ENCODE data around the gene PCCA. TPM values are rescaled to one million over a fixed set of nuclear protein-coding genes. Genes with fewer than 3 reads are reported as not detected.

Gene PCCA
- polyA plus RNA-seq, 4 donors: 3.0 to 24.7 (median 14.8) TPM

- H3K9me3 ChIP-seq (ENCODE audit: control insufficient read depth in 2 of 2, insufficient read depth in 1 of 2, low read depth in 1 of 2, low read length in 1 of 2): peaks cover 0 to 4% of the 10 kb centered on the region in 2 donors
- H3K4me1 ChIP-seq (ENCODE audit: control insufficient read depth in 3 of 3, insufficient read depth in 2 of 3, low read depth in 1 of 3, low read length in 2 of 3): no peaks in the 10 kb centered on the region
- H3K27me3 ChIP-seq (ENCODE audit: control insufficient read depth in 3 of 3, insufficient read depth in 3 of 3, low read length in 3 of 3): no peaks in the 10 kb centered on the region
- H3K4me3 ChIP-seq (ENCODE audit: low read depth in 1 of 3, low read length in 3 of 3): no peak overlapping the region
- DNase-seq: no peak
- peaks cover 0 to 9% (median 0%) of the 10 kb centered on the region in 3 donors for H3K36me3 ChIP-seq (ENCODE audit: control insufficient read depth in 3 of 3, insufficient read depth in 2 of 3, low read depth in 1 of 3, low read length in 3 of 3)
- FAIRE-seq: no peak
- WGBS, 3 donors: 94 to 100% (median 95%) methylated on average over 1 of the region's 1 CpG
- no peak overlapping the region for H3K27ac ChIP-seq (ENCODE audit: low read depth in 1 of 3, low read length in 2 of 3)
Measured at GRCh38 chr13:100497389-100497788, 408.5 kb downstream of the PCCA start.

- H3K9me3 ChIP-seq (ENCODE audit: control insufficient read depth in 2 of 2, insufficient read depth in 1 of 2, low read depth in 1 of 2, low read length in 1 of 2): no peaks in the 10 kb centered on the region
- DNase-seq (no peak), FAIRE-seq (no peak)
- H3K4me3 ChIP-seq (ENCODE audit: low read depth in 1 of 3, low read length in 3 of 3): no peak overlapping the region
- H3K27me3 ChIP-seq (ENCODE audit: control insufficient read depth in 3 of 3, insufficient read depth in 3 of 3, low read length in 3 of 3): no peaks in the 10 kb centered on the region
- no peaks in the 10 kb centered on the region for H3K36me3 ChIP-seq (ENCODE audit: control insufficient read depth in 3 of 3, insufficient read depth in 2 of 3, low read depth in 1 of 3, low read length in 3 of 3)
- no peak overlapping the region for H3K27ac ChIP-seq (ENCODE audit: low read depth in 1 of 3, low read length in 2 of 3)
- 56 to 68% (median 64%) methylated on average over 2 of the region's 2 CpGs for WGBS, 3 donors
- peaks cover 0 to 2% (median 0%) of the 10 kb centered on the region in 3 donors for H3K4me1 ChIP-seq (ENCODE audit: control insufficient read depth in 3 of 3, insufficient read depth in 2 of 3, low read depth in 1 of 3, low read length in 2 of 3)
Measured at GRCh38 chr13:100502446-100502845, 413.6 kb downstream of the PCCA start.

GRCh38 chr13:100503622-100504021 is 414.7 kb downstream of the PCCA start:
- Histone ChIP-seq H3K9me3 (ENCODE audit: control insufficient read depth in 2 of 2, insufficient read depth in 1 of 2, low read depth in 1 of 2, low read length in 1 of 2) (no peaks in the 10 kb centered on the region), H3K4me3 (ENCODE audit: low read depth in 1 of 3, low read length in 3 of 3) (no peak overlapping the region), H3K4me1 (ENCODE audit: control insufficient read depth in 3 of 3, insufficient read depth in 2 of 3, low read depth in 1 of 3, low read length in 2 of 3) (peaks cover 0 to 2% (median 0%) of the 10 kb centered on the region in 3 donors), H3K27me3 (ENCODE audit: control insufficient read depth in 3 of 3, insufficient read depth in 3 of 3, low read length in 3 of 3) (no peaks in the 10 kb centered on the region), H3K36me3 (ENCODE audit: control insufficient read depth in 3 of 3, insufficient read depth in 2 of 3, low read depth in 1 of 3, low read length in 3 of 3) (no peaks in the 10 kb centered on the region), H3K27ac (ENCODE audit: low read depth in 1 of 3, low read length in 2 of 3) (no peak overlapping the region)
- FAIRE-seq: no peak
- WGBS, 3 donors: 95 to 98% (median 96%) methylated on average over 3 of the region's 3 CpGs
- no peak for DNase-seq

GRCh38 chr13:100506154-100506553 is 417.3 kb downstream of the PCCA start:
- Histone ChIP-seq H3K9me3 (ENCODE audit: control insufficient read depth in 2 of 2, insufficient read depth in 1 of 2, low read depth in 1 of 2, low read length in 1 of 2) (no peaks in the 10 kb centered on the region), H3K36me3 (ENCODE audit: control insufficient read depth in 3 of 3, insufficient read depth in 2 of 3, low read depth in 1 of 3, low read length in 3 of 3) (no peaks in the 10 kb centered on the region), H3K27me3 (ENCODE audit: control insufficient read depth in 3 of 3, insufficient read depth in 3 of 3, low read length in 3 of 3) (no peaks in the 10 kb centered on the region), H3K4me3 (ENCODE audit: low read depth in 1 of 3, low read length in 3 of 3) (peak overlapping the region in 1 of 3 donors; percentile 3), H3K4me1 (ENCODE audit: control insufficient read depth in 3 of 3, insufficient read depth in 2 of 3, low read depth in 1 of 3, low read length in 2 of 3) (peaks cover 0 to 2% (median 0%) of the 10 kb centered on the region in 3 donors), H3K27ac (ENCODE audit: low read depth in 1 of 3, low read length in 2 of 3) (no peak overlapping the region)
- FAIRE-seq: no peak
- DNase-seq: no peak
- 72 to 86% (median 81%) methylated on average over 15 of the region's 15 CpGs for WGBS, 3 donors

- Histone ChIP-seq H3K4me1 (ENCODE audit: control insufficient read depth in 3 of 3, insufficient read depth in 2 of 3, low read depth in 1 of 3, low read length in 2 of 3) (peaks cover 0 to 2% (median 0%) of the 10 kb centered on the region in 3 donors), H3K36me3 (ENCODE audit: control insufficient read depth in 3 of 3, insufficient read depth in 2 of 3, low read depth in 1 of 3, low read length in 3 of 3) (no peaks in the 10 kb centered on the region), H3K27ac (ENCODE audit: low read depth in 1 of 3, low read length in 2 of 3) (no peak overlapping the region), H3K4me3 (ENCODE audit: low read depth in 1 of 3, low read length in 3 of 3) (no peak overlapping the region), H3K9me3 (ENCODE audit: control insufficient read depth in 2 of 2, insufficient read depth in 1 of 2, low read depth in 1 of 2, low read length in 1 of 2) (no peaks in the 10 kb centered on the region), H3K27me3 (ENCODE audit: control insufficient read depth in 3 of 3, insufficient read depth in 3 of 3, low read length in 3 of 3) (no peaks in the 10 kb centered on the region)
- FAIRE-seq: no peak
- 45 to 58% (median 49%) methylated on average over 9 of the region's 9 CpGs for WGBS, 3 donors
- peak in 1 of 2 donors; percentile 11 for DNase-seq
Measured at GRCh38 chr13:100506600-100507422, 417.9 kb downstream of the PCCA start.

GRCh38 chr13:100508455-100508854 is 419.6 kb downstream of the PCCA start:
- no peak for DNase-seq
- 93 to 94% (median 94%) methylated on average over 6 of the region's 6 CpGs for WGBS, 3 donors
- Histone ChIP-seq H3K9me3 (ENCODE audit: control insufficient read depth in 2 of 2, insufficient read depth in 1 of 2, low read depth in 1 of 2, low read length in 1 of 2) (no peaks in the 10 kb centered on the region), H3K4me3 (ENCODE audit: low read depth in 1 of 3, low read length in 3 of 3) (no peak overlapping the region), H3K36me3 (ENCODE audit: control insufficient read depth in 3 of 3, insufficient read depth in 2 of 3, low read depth in 1 of 3, low read length in 3 of 3) (no peaks in the 10 kb centered on the region), H3K27ac (ENCODE audit: low read depth in 1 of 3, low read length in 2 of 3) (no peak overlapping the region), H3K27me3 (ENCODE audit: control insufficient read depth in 3 of 3, insufficient read depth in 3 of 3, low read length in 3 of 3) (no peaks in the 10 kb centered on the region), H3K4me1 (ENCODE audit: control insufficient read depth in 3 of 3, insufficient read depth in 2 of 3, low read depth in 1 of 3, low read length in 2 of 3) (peaks cover 0 to 2% (median 0%) of the 10 kb centered on the region in 3 donors)
- FAIRE-seq: no peak

GRCh38 chr13:100508996-100509395 is 420.1 kb downstream of the PCCA start:
- Histone ChIP-seq H3K27ac (ENCODE audit: low read depth in 1 of 3, low read length in 2 of 3) (no peak overlapping the region), H3K36me3 (ENCODE audit: control insufficient read depth in 3 of 3, insufficient read depth in 2 of 3, low read depth in 1 of 3, low read length in 3 of 3) (no peaks in the 10 kb centered on the region), H3K27me3 (ENCODE audit: control insufficient read depth in 3 of 3, insufficient read depth in 3 of 3, low read length in 3 of 3) (no peaks in the 10 kb centered on the region), H3K9me3 (ENCODE audit: control insufficient read depth in 2 of 2, insufficient read depth in 1 of 2, low read depth in 1 of 2, low read length in 1 of 2) (no peaks in the 10 kb centered on the region), H3K4me3 (ENCODE audit: low read depth in 1 of 3, low read length in 3 of 3) (no peak overlapping the region), H3K4me1 (ENCODE audit: control insufficient read depth in 3 of 3, insufficient read depth in 2 of 3, low read depth in 1 of 3, low read length in 2 of 3) (peaks cover 0 to 2% (median 0%) of the 10 kb centered on the region in 3 donors)
- DNase-seq: no peak
- 93 to 96% (median 93%) methylated on average over 8 of the region's 8 CpGs for WGBS, 3 donors
- FAIRE-seq: no peak

- H3K4me1 ChIP-seq (ENCODE audit: control insufficient read depth in 3 of 3, insufficient read depth in 2 of 3, low read depth in 1 of 3, low read length in 2 of 3): peaks cover 0 to 2% (median 0%) of the 10 kb centered on the region in 3 donors
- 92 to 95% (median 95%) methylated on average over 11 of the region's 11 CpGs for WGBS, 3 donors
- H3K27ac ChIP-seq (ENCODE audit: low read depth in 1 of 3, low read length in 2 of 3): no peak overlapping the region
- no peak for FAIRE-seq
- no peaks in the 10 kb centered on the region for H3K36me3 ChIP-seq (ENCODE audit: control insufficient read depth in 3 of 3, insufficient read depth in 2 of 3, low read depth in 1 of 3, low read length in 3 of 3)
- no peak overlapping the region for H3K4me3 ChIP-seq (ENCODE audit: low read depth in 1 of 3, low read length in 3 of 3)
- DNase-seq: no peak
- H3K9me3 ChIP-seq (ENCODE audit: control insufficient read depth in 2 of 2, insufficient read depth in 1 of 2, low read depth in 1 of 2, low read length in 1 of 2): no peaks in the 10 kb centered on the region
- H3K27me3 ChIP-seq (ENCODE audit: control insufficient read depth in 3 of 3, insufficient read depth in 3 of 3, low read length in 3 of 3): no peaks in the 10 kb centered on the region
Measured at GRCh38 chr13:100510208-100510957, 421.5 kb downstream of the PCCA start.

Measured in small intestine (tissue), 7 donors.